Nucleus accumbens (tissue), 56 donors: ENCODE measurements around the gene RASSF3.
"Not testable (repeated sequence)": the region's sequence is repeated elsewhere in the genome, so short reads cannot be mapped to it uniquely, and the experiment has no call there.

Experiments used
- DNase-seq, 56 donors: peaks; one replicate each; lab custom pipeline; 2025; lab: John Stamatoyannopoulos, UW

Gene RASSF3

DNA sequence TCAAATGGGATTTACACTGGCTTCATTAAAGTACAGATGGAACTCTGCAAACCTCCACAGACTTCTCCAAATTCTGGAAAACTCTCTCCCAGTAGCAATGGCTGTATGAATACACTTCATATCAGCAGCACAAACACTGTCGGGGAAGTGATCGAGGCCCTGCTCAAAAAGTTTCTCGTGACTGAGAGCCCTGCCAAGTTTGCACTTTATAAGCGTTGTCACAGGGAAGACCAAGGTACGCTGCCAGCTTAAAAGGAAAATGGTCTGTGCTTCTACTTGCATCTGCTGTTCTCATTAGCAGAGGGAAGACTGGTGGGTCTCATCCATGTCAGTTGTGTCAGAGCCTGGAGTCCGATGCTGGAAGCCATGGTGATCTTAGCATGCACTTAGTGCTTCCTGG is 77.9 kb downstream of the RASSF3 start:
- DNase-seq = no peak

DNA sequence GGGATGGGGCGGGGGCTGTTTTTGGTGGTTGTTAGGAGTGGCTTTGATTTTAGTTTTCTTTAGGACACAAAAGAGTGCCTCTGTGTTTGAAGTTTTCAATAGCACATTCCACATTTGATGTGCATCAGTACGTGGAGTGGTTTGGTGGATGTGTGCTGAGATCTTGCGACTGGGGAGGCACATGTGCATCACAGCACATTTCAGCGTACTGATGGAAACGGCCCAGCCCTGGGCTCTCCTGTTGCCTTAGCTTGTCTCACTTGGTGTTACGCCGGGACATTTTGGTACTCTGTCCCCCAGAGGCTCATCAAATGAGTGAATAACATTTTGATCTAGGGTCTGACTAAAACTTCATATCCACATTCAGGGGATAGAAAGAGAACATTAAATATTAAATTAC is 78.4 kb downstream of the RASSF3 start:
- DNase-seq = no peak

DNA sequence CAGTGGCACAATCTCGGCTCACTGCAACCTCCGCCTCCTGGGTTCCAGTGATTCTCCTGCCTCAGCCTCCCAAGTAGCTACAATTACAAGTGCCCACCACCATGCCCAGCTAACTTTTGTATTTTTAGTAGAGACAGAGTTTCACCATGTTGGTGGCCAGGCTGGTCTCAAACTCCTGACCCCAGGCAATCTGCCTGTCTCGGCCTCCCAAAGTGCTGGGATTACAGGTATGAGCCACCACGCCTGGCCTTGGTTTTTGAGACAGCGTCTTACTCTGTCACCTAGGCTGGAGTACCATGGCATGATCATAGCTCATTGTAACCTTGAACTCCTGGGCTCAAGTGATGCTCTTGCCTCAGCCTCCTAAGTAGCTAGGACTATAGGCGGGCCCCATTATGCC is 79.9 kb downstream of the RASSF3 start:
- not testable (repeated sequence) for DNase-seq

DNA sequence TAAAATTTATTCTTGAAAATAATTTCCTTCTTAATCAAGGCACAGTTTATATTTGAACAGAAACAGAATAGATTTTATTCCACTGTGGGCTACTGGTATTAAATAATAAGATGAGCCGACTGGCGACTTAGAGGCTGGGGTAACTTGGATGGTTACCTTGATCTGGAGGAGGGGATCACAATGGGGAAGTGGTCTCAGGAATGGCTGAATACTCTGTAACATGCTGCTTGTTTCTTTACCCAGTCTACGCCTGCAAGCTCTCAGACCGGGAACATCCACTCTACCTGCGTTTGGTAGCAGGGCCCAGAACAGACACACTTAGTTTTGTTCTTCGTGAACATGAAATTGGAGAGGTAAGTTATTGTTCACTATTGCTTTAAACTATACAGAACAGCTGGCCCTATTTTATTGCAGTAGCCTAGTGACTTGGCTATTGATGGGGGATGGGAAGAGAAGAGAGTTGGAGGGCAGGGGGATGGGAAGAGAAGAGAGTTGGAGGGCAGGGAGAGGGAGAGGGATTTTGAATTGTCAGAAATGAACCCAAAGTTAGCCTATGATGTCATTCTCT is 81.0 kb downstream of the RASSF3 start:
- no peak for DNase-seq

DNA sequence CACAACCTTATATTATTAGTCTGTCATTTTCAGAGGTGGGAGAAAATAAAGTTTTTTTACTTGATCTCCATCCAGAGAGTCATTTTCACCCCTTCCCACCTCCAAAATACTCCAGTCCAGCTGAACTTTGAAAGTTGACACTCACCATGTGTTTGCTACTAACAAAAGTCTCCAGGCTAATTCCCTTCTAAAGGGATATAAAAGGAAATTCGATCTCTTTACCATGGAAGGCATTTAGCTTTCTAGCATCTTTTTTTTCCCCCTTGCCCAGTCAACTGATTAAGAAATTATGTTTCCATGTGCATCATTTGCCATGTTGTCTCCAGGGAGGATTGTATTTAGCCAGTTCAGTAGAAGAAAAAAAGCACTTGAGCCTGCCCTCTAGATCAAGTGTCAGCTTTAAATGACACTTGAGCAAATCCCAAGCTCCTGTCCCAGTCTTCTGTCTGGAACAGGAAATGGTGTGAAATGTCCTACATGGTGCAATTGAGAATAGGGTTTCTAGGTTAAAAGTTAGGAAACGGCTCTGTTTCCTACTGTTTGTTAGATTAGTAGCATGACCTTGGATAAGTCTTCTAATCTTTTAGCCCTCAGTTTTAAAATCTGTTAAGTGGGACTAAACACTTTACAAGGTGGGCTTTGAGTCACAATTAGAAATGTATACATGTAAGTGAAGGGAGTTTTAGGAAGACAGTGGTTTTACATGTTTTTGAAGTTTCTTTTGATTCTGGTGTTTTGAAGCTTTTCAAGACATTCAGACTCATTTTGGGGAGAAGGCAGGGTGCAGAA is 81.7 kb downstream of the RASSF3 start:
- DNase-seq = no peak

DNA sequence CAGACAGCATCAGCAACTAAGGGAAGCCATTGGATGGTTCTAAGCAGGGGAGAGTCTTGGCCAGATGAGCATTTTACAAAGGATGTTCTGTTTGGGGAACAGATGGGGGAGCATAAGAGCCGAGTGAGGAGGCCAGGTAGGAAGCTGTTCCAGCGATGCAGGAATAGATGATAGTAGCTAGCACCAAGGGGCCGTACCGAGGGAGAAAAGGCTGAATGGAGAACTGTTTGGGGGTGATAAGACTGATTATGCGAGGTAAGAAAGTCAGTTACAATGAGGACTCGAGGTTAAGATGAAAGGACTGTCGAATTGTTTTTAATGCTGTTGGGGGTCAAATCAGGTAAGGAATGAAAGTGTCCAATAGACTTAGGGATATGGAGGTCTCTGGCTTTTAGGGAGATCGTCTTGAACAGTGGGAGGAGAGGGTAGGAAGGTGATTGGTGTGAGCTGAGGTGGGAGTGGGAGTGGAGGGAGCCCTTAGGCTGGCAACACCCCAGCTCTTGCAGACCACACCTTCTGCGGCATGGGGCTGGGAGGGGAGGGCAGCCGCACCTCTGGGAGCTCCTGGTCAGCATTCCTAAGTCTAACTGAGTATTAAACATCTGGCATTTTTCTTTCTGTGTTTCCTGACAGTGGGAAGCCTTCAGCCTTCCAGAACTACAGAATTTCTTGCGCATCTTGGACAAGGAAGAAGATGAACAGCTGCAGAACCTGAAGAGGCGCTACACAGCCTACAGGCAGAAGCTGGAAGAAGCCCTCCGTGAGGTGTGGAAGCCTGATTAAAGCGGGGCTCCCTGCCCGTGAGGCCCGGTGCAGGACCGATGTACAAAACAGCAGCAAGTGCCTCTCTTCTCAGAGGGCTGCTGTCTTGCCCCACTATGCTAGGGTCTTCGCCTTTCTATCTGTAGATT is 84.1 kb downstream of the RASSF3 start:
- DNase-seq = no peak

DNA sequence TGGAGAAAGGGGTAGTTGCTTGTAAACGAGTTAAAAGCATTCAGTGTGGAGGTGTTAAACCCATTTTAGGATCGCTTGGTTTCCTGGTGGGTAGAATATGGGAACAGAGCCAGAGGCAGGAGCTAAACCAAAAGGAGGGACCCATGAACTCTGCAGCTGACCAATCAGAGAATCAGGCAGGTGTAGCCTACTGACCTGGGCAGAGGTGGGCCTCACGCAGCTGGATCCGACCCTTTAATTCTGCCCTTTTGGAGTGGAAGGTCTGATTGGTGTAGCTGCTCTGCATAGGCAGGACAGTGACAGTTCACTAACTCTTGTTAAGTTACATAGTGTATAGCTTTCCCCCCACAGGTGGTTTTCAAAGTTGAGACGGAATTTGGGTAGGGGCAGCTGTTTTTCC is 85.3 kb downstream of the RASSF3 start:
- DNase-seq = no peak

DNA sequence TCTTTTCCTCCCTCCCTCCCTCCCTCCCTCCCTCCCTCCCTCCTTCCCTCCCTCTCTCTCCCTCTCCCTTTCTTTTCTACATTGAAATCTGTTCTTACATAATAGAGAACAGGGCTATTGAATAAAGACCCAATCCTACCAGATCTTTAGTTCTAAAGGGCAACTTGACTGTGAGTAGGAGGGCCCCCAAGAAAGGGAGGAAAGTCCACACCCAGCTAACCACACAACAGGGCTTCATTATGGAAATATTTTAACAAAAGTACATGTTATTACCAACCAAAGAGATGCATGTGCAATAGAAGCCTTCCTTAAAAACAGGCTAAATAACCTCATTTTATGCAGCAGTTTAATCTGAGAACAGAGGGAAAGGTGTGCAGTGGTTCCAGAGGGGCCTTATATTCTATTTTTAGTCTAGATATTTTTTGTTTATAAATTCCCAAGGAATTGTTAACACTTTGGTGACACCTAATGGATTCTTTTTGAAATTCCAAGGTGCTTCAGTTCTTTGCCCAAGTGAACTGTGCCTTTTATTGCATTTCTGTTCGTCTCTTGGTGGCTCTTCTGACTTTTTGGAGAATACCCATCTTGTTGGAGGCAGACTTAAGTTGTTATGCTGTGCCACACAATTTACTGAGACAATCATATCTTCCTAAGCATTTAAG is 85.9 kb downstream of the RASSF3 start:
- DNase-seq = peak in 1 of 56 donors; percentile 0

DNA sequence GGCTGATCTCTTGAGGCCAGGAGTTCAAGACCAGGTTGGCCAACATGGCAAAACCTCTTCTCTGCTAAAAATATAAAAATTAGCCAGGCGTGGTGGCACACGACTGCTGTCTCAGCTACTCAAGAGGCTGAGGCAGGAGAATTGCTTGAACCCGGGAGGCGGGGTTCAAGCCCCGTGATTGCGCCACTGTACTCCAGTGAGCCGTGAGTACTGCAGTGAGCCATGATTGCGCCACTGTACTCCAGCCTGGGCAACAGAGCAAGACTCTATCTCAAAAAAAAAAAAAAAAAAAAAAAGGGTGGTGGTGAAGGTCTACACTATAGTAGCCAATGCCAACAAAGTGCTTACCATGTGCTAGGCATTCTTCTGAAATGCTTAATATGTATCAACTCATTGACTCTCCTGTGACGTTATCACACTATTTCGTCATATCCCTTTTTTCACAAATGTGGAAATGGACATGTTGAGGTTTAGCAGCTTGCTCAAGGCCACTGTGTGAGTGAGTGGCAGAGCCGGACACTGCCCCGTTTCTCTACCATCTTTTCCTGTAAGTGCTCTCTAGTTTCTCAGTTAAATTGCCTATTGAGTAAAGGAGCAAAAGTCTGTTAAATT is 89.3 kb downstream of the RASSF3 start:
- no peak for DNase-seq

DNA sequence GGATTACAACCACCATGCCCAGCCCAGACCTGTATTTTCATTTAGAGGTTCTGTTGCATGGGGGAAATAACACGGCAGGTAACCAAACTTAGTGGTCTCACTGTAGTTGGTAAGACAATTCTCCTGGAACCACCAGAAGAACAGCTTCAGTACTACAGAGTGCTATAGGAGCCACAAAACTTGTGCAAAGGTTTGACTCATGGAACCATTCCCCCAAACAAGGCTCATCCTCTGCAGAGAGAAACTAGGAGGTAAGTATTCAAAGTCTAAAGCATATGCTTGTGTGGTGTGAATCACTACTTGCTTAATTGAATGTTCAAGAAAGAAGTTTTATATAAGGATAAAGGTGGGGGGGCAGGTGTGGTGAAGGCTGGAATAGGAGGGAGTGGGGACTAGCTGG is 90.2 kb downstream of the RASSF3 start:
- no peak for DNase-seq

DNA sequence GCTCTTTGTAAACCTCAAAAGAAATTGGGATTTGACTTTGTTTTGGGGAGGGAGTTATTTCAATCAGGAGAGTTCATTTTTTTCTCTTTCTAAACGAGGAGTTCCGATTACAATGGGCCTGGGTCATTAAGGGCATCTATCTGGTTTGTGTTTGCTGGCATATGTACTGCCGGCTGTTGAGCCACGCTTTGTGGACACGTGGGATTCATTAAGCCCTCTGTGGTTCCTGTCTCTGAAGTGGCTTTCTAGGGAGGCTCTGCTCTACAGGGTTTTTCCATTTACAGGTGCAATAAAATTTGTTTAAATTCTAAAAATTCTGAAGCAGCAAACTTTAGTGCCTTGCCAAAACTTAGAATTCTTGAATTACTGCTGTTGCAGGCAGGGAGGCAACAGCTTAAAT is 91.0 kb downstream of the RASSF3 start:
- DNase-seq = no peak

DNA sequence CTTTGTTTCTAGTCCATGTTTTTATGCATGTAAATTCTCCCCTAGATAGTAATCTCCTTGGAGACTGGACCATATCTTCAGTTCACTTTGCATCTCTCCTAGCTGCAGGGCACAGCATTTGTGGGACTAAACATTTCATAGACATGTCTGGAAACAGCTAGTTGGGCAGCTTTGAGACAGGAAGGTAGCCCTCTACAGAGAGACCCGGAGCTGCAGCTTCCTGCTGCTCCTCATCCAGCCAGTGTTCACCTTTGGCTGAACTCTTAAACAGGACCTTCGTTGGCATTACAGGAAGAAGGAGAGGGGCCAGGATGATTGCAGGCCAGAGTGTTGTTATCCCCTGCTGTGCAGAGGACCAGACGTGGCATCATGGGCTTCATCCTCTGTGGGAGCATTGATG is 96.0 kb downstream of the RASSF3 start:
- no peak for DNase-seq

DNA sequence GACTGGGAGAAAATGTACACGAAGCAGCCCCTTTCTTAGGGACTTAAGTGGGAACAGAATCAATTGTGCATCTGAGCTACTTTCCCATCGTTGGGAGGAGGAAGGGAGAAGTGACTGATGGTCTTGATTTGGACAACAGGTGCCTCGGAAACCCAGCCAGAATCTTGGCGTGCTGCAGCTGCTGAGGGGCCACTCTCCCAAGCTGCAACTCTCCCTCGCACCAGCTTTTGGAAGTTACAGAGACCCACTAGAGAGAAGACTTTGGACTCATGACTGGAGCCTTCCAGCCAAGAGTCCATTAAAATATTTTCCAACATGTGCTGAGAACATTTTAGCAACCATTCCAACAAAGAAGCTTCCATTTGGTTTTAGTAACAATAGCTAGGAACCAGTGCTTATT is 96.6 kb downstream of the RASSF3 start:
- no peak for DNase-seq

DNA sequence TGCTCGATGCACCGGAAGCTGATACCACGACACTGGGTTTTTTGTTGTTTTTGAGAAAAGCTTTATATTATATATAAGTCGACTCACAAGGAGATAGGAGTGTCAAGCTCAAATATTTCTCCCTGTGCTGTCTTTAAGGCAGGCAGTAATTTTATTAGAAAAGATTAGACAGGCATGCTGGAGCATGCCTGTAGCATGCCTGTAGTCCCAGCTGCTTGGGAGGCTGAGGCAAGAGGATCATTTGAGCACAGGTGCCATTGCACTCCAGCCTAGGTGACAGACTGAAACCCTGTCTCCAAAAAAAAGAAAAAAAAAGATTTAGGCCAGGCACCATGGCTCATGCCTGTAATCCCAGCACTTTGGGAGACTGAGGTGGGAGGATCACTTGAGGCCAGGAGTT is 97.1 kb downstream of the RASSF3 start:
- DNase-seq = no peak

DNA sequence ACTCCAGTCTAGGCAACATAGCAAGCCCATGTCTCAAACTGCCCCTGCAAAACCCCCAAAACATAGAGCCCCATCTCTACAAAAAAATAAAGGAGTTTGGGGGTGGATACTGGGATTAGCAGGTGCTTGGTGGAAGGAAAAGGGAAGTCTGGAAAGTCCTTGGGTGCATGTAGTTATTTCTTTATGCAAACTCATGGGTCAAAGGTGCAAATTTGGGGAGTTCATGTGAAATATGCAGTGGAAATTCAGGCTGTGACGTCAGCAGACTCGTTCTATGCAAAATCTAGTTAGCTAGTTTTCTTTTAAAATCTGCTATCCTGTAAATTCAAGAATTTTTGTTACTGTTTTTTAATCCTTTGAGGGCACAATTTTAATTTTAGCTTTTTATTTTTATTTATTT is 97.6 kb downstream of the RASSF3 start:
- DNase-seq = no peak

DNA sequence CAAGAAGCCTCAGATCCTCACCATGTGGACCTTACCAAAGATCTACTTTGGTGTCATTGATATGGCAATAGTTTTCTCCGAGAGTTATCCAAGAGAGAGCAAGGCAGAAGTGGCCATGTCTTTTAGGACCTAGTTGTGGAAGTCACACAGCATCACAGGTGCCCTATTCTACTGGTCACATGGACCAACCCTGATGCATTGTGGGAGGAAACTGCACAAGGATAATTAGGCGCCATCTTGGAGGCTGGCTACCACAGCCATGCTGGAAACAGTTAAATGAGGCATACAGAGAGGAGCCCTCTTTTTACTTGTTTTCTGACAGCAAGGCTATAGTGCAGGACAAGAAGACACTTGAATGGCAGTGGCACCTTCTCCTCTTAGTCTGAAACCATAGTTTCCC is 99.1 kb downstream of the RASSF3 start:
- no peak for DNase-seq

DNA sequence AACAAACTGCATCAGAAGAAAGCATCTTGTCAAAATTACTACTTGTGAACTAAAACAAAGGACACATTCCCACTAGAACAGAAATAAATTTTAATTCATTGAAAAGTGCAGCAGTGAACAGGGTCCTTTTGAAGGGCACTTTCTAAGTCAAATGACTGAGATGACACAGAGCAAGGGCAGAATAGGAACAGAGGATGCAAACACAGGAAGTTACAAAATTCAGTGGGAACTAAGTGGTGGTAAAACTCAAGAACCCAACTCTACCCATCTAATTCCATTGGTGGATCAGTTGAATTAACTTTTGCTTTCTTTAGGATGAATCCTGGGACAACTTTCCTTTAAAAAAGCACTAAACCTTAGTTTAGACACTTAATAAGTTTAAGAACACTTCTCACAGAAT is 103.1 kb downstream of the RASSF3 start:
- DNase-seq = no peak

DNA sequence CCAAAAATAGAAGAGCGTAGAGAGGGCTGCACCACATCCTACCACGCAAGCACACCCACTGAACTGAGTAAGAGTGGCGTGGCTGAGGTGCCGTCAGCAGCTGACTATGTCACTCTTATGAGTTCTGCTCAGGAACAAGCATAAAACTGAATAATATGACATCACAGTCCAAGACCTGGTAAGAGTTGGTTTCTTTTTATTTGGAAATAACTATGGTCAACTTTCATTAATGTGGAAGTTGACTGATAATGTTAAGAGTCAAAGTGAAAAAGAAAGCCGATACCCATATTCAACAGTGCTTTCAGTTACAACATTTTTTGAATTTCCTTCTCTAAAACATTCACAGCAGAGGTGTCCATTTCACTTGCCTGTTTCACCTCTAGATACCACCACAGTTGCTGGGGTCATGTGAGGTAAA is 104.3 kb downstream of the RASSF3 start:
- peak in 22 of 56 donors; percentile 1 to 70 (median 18) for DNase-seq

DNA sequence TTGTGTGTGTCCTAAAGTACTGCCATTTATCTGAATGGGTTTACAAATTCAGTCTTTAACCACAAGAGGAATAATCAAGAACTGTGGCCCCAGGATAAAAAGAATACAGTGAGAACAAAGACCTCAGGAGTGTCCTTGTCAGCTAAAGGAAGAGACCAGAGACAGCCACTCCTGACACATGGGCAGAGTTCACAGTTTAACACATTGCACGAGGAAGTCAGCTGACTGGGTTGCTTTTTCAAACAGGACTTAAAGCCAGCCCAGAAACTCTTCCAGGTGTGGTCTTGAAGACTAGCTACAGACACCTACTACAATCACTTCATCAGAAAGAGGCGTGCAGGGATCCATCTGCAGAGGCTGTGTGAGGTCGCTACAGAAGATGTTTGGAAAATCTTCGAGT is 106.1 kb downstream of the RASSF3 start:
- no peak for DNase-seq

DNA sequence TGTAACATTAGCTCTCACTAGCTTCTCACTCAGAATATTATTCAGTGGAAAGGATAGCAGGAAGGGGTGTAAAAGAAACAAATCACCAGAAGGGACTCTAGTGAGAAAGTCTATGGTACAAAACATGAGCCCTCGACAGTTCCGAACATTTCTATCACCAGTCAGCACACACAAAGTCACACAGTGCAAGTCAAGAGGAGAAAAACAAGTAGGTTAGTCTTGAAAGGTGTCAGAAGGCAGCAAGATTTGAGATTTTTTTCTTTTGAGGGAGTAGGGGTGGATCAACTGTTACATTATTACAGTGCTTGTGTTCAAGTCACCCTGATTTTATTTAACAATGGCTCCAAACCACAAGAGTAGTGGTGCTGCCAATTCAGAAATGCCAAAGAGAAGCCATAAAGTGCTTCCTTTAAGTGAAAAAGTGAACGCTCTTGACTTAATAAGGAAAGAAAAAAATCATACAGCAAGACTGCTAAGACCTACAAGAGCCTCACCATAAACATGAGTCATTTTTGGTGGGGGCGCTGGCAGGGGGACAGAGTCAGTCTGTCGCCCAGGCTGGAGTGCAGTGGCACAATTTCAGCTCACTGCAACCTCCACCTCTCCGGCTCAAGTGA is 106.7 kb downstream of the RASSF3 start:
- no peak for DNase-seq
